Gastrocnemius medialis (tissue), 4 donors: ENCODE measurements around the gene PRKD1.

Source experiments
- CTCF ChIP-seq, 5 experiments: fragments of 450-650 bp in 3 of 5; fragments of 200-600 bp in 2 of 5; sonication (generic) in 2 of 5; IDR thresholded peaks in 4 of 5; conservative IDR thresholded peaks in 1 of 5; 1 replicate in 4 of 5; 2 replicates in 1 of 5; pipeline ENCODE4 v1.5.1; 2016 to 2019; ENCODE audit warnings: antibody characterized with exemption in 5 of 5, mild to moderate bottlenecking in 3 of 5, moderate library complexity in 3 of 5
- POLR2A ChIP-seq, 2 donors: fragments of 450-650 bp; IDR thresholded peaks; one replicate each; pipeline ENCODE4 v1.6.1; 2017; ENCODE audit warnings: antibody characterized with exemption in 2 of 2, mild to moderate bottlenecking in 2 of 2, moderate library complexity in 2 of 2

- TF ChIP-seq POLR2A (IDR thresholded peaks at IDR 0.05), result no peak
- no peak for TF ChIP-seq CTCF (IDR thresholded peaks at IDR 0.05 in 4 of 5, conservative IDR thresholded peaks at IDR 0.05 in 1 of 5)
Measured at GRCh38 chr14:29668201-29668600, 259.4 kb downstream of the PRKD1 start.
